HG03442 (cell line): ENCODE data around the gene GLO1.

Source experiments
- ATAC-seq: cut with Tn5 transposase; IDR thresholded peaks from one replicate; pipeline ENCODE4 v1.9.1; 2021; ENCODE audit warnings: mild to moderate bottlenecking, moderate library complexity; ENCODE audit not compliant: unreplicated experiment

Gene GLO1

DNA sequence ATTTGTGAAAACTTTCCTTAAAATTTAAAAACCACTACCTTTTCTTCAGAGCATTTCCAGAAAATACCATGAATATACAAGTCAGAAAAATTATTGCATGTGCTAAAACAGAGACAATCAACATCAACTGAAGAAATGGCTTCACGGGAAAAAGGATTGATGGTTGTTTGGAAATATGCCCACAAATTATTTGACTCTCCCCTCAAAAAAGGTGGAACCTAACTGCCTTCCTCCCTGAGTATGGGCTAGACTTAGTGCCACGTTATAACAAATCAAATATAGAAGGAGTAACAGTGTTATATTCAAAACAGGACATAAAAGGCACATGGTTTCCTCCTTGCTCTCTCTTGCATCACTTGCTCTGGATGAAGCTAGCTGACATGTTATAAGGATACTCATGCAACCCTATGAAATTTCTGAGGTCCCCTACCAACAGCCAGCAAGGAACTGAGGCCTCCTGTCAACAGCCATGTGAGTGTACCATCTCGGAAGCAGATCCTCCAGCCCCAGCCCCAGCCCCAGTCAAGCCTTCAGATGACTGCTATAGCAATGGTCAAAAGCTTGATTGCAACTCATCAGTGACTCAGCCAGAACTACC lies 71.7 kb downstream of the GLO1 start:
- no peak for ATAC-seq
